SK-N-SH (cell line): ENCODE data around the gene TFAP2D. TPM values are rescaled to one million over a fixed set of nuclear protein-coding genes. Genes with fewer than 3 reads are reported as not detected.

Experiments used
- CTCF ChIA-PET: fragments of 300-600, 350-600 bp; formaldehyde crosslinking; extraction: SDS; loops from one replicate; lab custom pipeline; 2021; lab: Yijun Ruan, JAX
- POLR2A ChIA-PET: fragments of 350-600 bp; sonication (Branson Sonifier 250); formaldehyde crosslinking; extraction: SDS; loops from one replicate; lab custom pipeline; 2020; ENCODE audit warnings: antibody characterized with exemption, inconsistent platforms; lab: Yijun Ruan, JAX
- DNase-seq: peaks from one replicate; pipeline ENCODE4 v3.0.0; 2012
- H2AFZ ChIP-seq: fragments of 200-600 bp; sonication (generic); 2 replicates; pipeline ENCODE4 v1.8.1; 2016; ENCODE audit warnings: antibody characterized with exemption, mild to moderate bottlenecking, low read depth
- H3F3A ChIP-seq: fragments of 200-600 bp; sonication (generic); replicated peaks from 2 replicates; pipeline ENCODE3; 2016; ENCODE audit warnings: antibody characterized with exemption, mild to moderate bottlenecking; ENCODE audit not compliant: insufficient read depth
- H3K27ac ChIP-seq, 2 experiments: fragments of 200-500 bp in 1 of 2; fragments of 200-600 bp in 1 of 2; sonication (Bioruptor generic) in 1 of 2; sonication (generic), shearing (Covaris generic) in 1 of 2; 2 replicates each; pipeline versions ENCODE4 v1.5.1 to v1.6.1; 2014 to 2016; ENCODE audit warnings: low read depth in 2 of 2, inconsistent platforms in 1 of 2, low read length in 1 of 2, mild to moderate bottlenecking in 1 of 2, mixed read lengths in 1 of 2
- H3K27me3 ChIP-seq: fragments of 200-600 bp; sonication (generic), shearing (Covaris generic); 2 replicates; pipeline ENCODE4 v1.6.1; 2016; ENCODE audit warnings: mixed run types; ENCODE audit not compliant: insufficient read depth
- H3K36me3 ChIP-seq, 2 experiments: fragments of 200-500 bp in 1 of 2; fragments of 200-600 bp in 1 of 2; sonication (Bioruptor generic) in 1 of 2; sonication (generic) in 1 of 2; replicated peaks in 1 of 2; 2 replicates each; pipeline versions ENCODE3 to v1.5.1; 2014 to 2016; ENCODE audit warnings: low read length in 1 of 2, mild to moderate bottlenecking in 1 of 2; ENCODE audit not compliant: insufficient read depth in 2 of 2, control insufficient read depth in 1 of 2
- H3K4me1 ChIP-seq, 2 experiments: fragments of 200-500 bp in 1 of 2; fragments of 200-600 bp in 1 of 2; sonication (Bioruptor generic) in 1 of 2; sonication (generic), shearing (Covaris generic) in 1 of 2; 2 replicates each; pipeline versions ENCODE4 v1.5.1 to v1.6.1; 2014 to 2016; ENCODE audit warnings: low read depth in 1 of 2, low read length in 1 of 2, mixed run types in 1 of 2; ENCODE audit not compliant: insufficient read depth in 2 of 2, control insufficient read depth in 1 of 2
- H3K4me2 ChIP-seq: fragments of 200-600 bp; sonication (generic), shearing (Covaris generic); 2 replicates; pipeline ENCODE4 v1.6.1; 2017; ENCODE audit warnings: mixed run types
- H3K4me3 ChIP-seq, 2 experiments: fragments of 200-500 bp in 1 of 2; fragments of 200-600 bp in 1 of 2; sonication (Bioruptor generic) in 1 of 2; sonication (generic), shearing (Covaris generic) in 1 of 2; 2 replicates each; pipeline versions ENCODE4 v1.5.1 to v1.8.1; 2014 to 2016; ENCODE audit warnings: low read depth in 2 of 2, inconsistent platforms in 1 of 2, low read length in 1 of 2, mild to moderate bottlenecking in 1 of 2, mixed read lengths in 1 of 2, moderate library complexity in 1 of 2
- H3K79me2 ChIP-seq: fragments of 200-600 bp; sonication (generic); 2 replicates; pipeline ENCODE4 v1.8.1; 2017; ENCODE audit warnings: mild to moderate bottlenecking; ENCODE audit not compliant: insufficient read depth
- H3K9ac ChIP-seq: fragments of 200-600 bp; sonication (generic); 2 replicates; pipeline ENCODE4 v1.6.1; 2017; ENCODE audit warnings: mixed run types
- H3K9me2 ChIP-seq: fragments of 200-600 bp; sonication (generic); 2 replicates; pipeline ENCODE4 v1.6.1; 2017; ENCODE audit warnings: mixed run types
- H3K9me3 ChIP-seq: fragments of 200-600 bp; sonication (generic); 2 replicates; pipeline ENCODE4 v1.6.1; 2017; ENCODE audit warnings: mixed run types, mild to moderate bottlenecking, moderate library complexity
- H4K20me1 ChIP-seq: fragments of 200-600 bp; sonication (generic); 2 replicates; pipeline ENCODE4 v1.6.1; 2017; ENCODE audit warnings: mild to moderate bottlenecking, mixed run types; ENCODE audit not compliant: insufficient read depth
- CTCF ChIP-seq: fragments of 200-600 bp; sonication (generic); IDR thresholded peaks from 2 replicates; pipeline ENCODE4 v1.6.1; 2017; ENCODE audit warnings: antibody characterized with exemption, mild to moderate bottlenecking, moderate library complexity
- EZH2phosphoT487 ChIP-seq: fragments of 200-600 bp; sonication (generic); IDR thresholded peaks from 2 replicates; pipeline ENCODE4 v1.6.1; 2017; ENCODE audit warnings: low read depth, mixed run types, mild to moderate bottlenecking, antibody characterized with exemption, moderate library complexity, borderline replicate concordance
- FOSL2 ChIP-seq: IDR thresholded peaks from 2 replicates; pipeline ENCODE4 v1.4.0; 2012; ENCODE audit warnings: low read depth, mild to moderate bottlenecking, moderate library complexity, borderline replicate concordance
- FOXJ3 ChIP-seq: sonication (generic); formaldehyde crosslinking; IDR thresholded peaks from 2 replicates; pipeline ENCODE4 v1.5.1; 2020; ENCODE audit warnings: mild to moderate bottlenecking, missing genetic modification reagents
- GABPA ChIP-seq: IDR thresholded peaks from 2 replicates; pipeline ENCODE4 v1.4.0; 2012; ENCODE audit warnings: low read depth, mild to moderate bottlenecking
- IRF3 ChIP-seq: fragments of 150-350 bp; IDR thresholded peaks from 2 replicates; pipeline ENCODE4 v1.6.1; 2016; ENCODE audit warnings: mild to moderate bottlenecking, low read depth, low read length
- JUND ChIP-seq: IDR thresholded peaks from 2 replicates; pipeline ENCODE4 v1.4.0; 2012
- MAX ChIP-seq: IDR thresholded peaks from 2 replicates; pipeline ENCODE4 v1.4.0; 2012; ENCODE audit warnings: low read depth
- MEF2A ChIP-seq: IDR thresholded peaks from 2 replicates; pipeline ENCODE4 v1.4.0; 2012; ENCODE audit warnings: low read depth, borderline replicate concordance
- MXI1 ChIP-seq: IDR thresholded peaks from 2 replicates; pipeline ENCODE4 v1.6.1; 2012; ENCODE audit warnings: mild to moderate bottlenecking, low read depth, low read length, improper control_type of control experiment
- NRF1 ChIP-seq: IDR thresholded peaks from 2 replicates; pipeline ENCODE4 v1.6.1; 2012; ENCODE audit warnings: low read depth, mild to moderate bottlenecking, low read length
- PBX3 ChIP-seq: IDR thresholded peaks from 2 replicates; pipeline ENCODE4; 2012
- RAD21 ChIP-seq: IDR thresholded peaks from 2 replicates; pipeline ENCODE4 v1.6.1; 2012; ENCODE audit warnings: mild to moderate bottlenecking, low read length
- RCOR1 ChIP-seq: fragments of 150-350 bp; IDR thresholded peaks from 2 replicates; pipeline ENCODE4 v1.6.1; 2017; ENCODE audit warnings: antibody characterized with exemption, low read length
- RFX5 ChIP-seq: IDR thresholded peaks from 2 replicates; pipeline ENCODE4 v1.6.1; 2012; ENCODE audit warnings: mild to moderate bottlenecking, improper control_type of control experiment, low read length
- SMC3 ChIP-seq: IDR thresholded peaks from 2 replicates; pipeline ENCODE4 v1.6.1; 2012; ENCODE audit warnings: low read depth, low read length, improper control_type of control experiment
- TAF1 ChIP-seq: IDR thresholded peaks from 2 replicates; pipeline ENCODE4 v1.6.1; 2012; ENCODE audit warnings: low read depth, mild to moderate bottlenecking, low read length, moderate library complexity, borderline replicate concordance
- TCF12 ChIP-seq: IDR thresholded peaks from 2 replicates; pipeline ENCODE4 v1.4.0; 2012
- TEAD4 ChIP-seq: IDR thresholded peaks from 2 replicates; pipeline ENCODE4 v1.4.0; 2012; ENCODE audit warnings: mild to moderate bottlenecking, borderline replicate concordance; ENCODE audit not compliant: insufficient read depth
- USF1 ChIP-seq: IDR thresholded peaks from 2 replicates; pipeline ENCODE4 v1.4.0; 2012; ENCODE audit warnings: low read depth, borderline replicate concordance
- USF2 ChIP-seq: fragments of 150-350 bp; IDR thresholded peaks from 2 replicates; pipeline ENCODE4 v1.6.1; 2017; ENCODE audit warnings: antibody characterized with exemption, low read length, low read depth, borderline replicate concordance
- YY1 ChIP-seq: IDR thresholded peaks from 2 replicates; pipeline ENCODE4 v1.4.0; 2012; ENCODE audit warnings: low read depth, mild to moderate bottlenecking
- WGBS: methylation state at CpG from one replicate; pipeline ENCODE4 v1.1.6; 2017; ENCODE audit warnings: low lambda C conversion rate; 5-methylcytosine and 5-hydroxymethylcytosine counted together
- polyA plus RNA-seq, 3 experiments: library from polyadenylated mRNA; depleted of rRNA; stranded (reverse); fragments of >200 nt; gene quantifications; 2 replicates each; pipeline ENCODE4 v1.2.3, GENCODE V29; 2012

The TFAP2D gene
- polyA plus RNA-seq, 1 of the 3 experiments (the other 2 are of a cell fraction) = not detected

GRCh38 chr6:50666089-50666488, 47.2 kb upstream of the TFAP2D start:
- 59% methylated on average over 3 of the region's 3 CpGs for whole genome bisulfite sequencing
- CTCF ChIA-PET = interaction anchor here (3.0 kb wide), 1 partner anchor 9 kb away, joined by 13 read pairs; no protein-coding TSS in a partner anchor
- Histone ChIP-seq H3K27me3 (no peaks in the 10 kb centered on the region), H3K4me2 (no peak overlapping the region), H3K79me2 (no peaks in the 10 kb centered on the region), H3K36me3 (no peaks in the 10 kb centered on the region), H3K9me3 (no peaks in the 10 kb centered on the region), H4K20me1 (no peaks in the 10 kb centered on the region), H3F3A (no peaks in the 10 kb centered on the region), H3K4me3 (no peak overlapping the region), H2AFZ (no peak overlapping the region), H3K9me2 (no peaks in the 10 kb centered on the region), H3K4me1 (no peaks in the 10 kb centered on the region), H3K27ac (no peak overlapping the region), H3K9ac (no peak overlapping the region)
- no peak for DNase-seq
- POLR2A ChIA-PET = no interaction called here
- TF ChIP-seq JUND (no peak), RCOR1 (no peak), TCF12 (no peak), USF2 (no peak), RAD21 (no peak), USF1 (no peak), TAF1 (no peak), CTCF (no peak), YY1 (no peak)

GRCh38 chr6:50681213-50681824, 32.0 kb upstream of the TFAP2D start:
- Histone ChIP-seq H3K27ac (no peak overlapping the region), H4K20me1 (no peaks in the 10 kb centered on the region), H3K9me3 (no peaks in the 10 kb centered on the region), H2AFZ (no peak overlapping the region), H3K36me3 (no peaks in the 10 kb centered on the region), H3K27me3 (no peaks in the 10 kb centered on the region), H3K9me2 (no peaks in the 10 kb centered on the region), H3F3A (no peaks in the 10 kb centered on the region), H3K4me2 (no peak overlapping the region), H3K4me1 (no peaks in the 10 kb centered on the region), H3K4me3 (no peak overlapping the region), H3K9ac (no peak overlapping the region), H3K79me2 (no peaks in the 10 kb centered on the region)
- no peak for DNase-seq
- 16% methylated on average over 4 of the region's 4 CpGs for WGBS
- ChIA-PET POLR2A (no interaction called here), CTCF (interaction anchor here (1.9 kb wide), 1 partner anchor 24 kb away, joined by 7 read pairs; no protein-coding TSS in a partner anchor)
- no peak for TF ChIP-seq FOSL2
- TF ChIP-seq MAX = no peak
- TF ChIP-seq MXI1 = no peak
- no peak for TF ChIP-seq IRF3
- no peak for TF ChIP-seq RAD21
- no peak for TF ChIP-seq YY1
- TF ChIP-seq MEF2A = no peak
- TF ChIP-seq GABPA = no peak
- no peak for TF ChIP-seq TEAD4
- TF ChIP-seq RFX5 = no peak
- TF ChIP-seq PBX3 = no peak
- TF ChIP-seq EZH2phosphoT487 = no peak
- no peak for TF ChIP-seq FOXJ3
- TF ChIP-seq NRF1 = no peak
- no peak for TF ChIP-seq SMC3
